Adrenal gland (tissue), 12 donors: Measurements from ENCODE around the gene RBM48. TPM values are rescaled to one million over a fixed set of nuclear protein-coding genes. Genes with fewer than 3 reads are reported as not detected.

Experiments used
- DNase-seq, 7 donors: peaks; one replicate each; pipeline ENCODE4 v3.0.0-alpha.2; 2019 to 2020
- H3K27ac ChIP-seq, 5 donors: fragments of 200-600 bp; sonication (generic) in 4 of 5; 1 replicate in 3 of 5; 2 replicates in 2 of 5; pipeline versions ENCODE4 v1.5.1 to v1.8.0; 2016 to 2020; ENCODE audit warnings: mild to moderate bottlenecking in 1 of 5
- H3K27me3 ChIP-seq: fragments of 200-600 bp; 2 replicates; pipeline ENCODE4 v1.8.0; 2021
- H3K36me3 ChIP-seq, 2 donors: fragments of 200-600 bp; replicated peaks in 1 of 2; 1 replicate in 1 of 2; 2 replicates in 1 of 2; pipeline versions ENCODE4 v1.5.1 to v1.8.0; 2018 to 2022
- H3K4me1 ChIP-seq, 2 donors: fragments of 200-600 bp; replicated peaks in 1 of 2; 1 replicate in 1 of 2; 2 replicates in 1 of 2; pipeline versions ENCODE4 v1.5.1 to v1.8.0; 2018 to 2021
- H3K4me3 ChIP-seq, 4 donors: fragments of 200-600 bp; sonication (generic) in 3 of 4; one replicate each; pipeline ENCODE4 v1.5.1; 2016 to 2018
- H3K9me3 ChIP-seq, 3 donors: fragments of 200-600 bp; sonication (generic) in 1 of 3; replicated peaks in 1 of 3; 1 replicate in 2 of 3; 2 replicates in 1 of 3; pipeline versions ENCODE4 v1.5.1 to v1.8.0; 2016 to 2021
- CTCF ChIP-seq, 6 experiments: fragments of 450-650 bp in 4 of 6; fragments of 200-600 bp in 2 of 6; sonication (generic) in 1 of 6; IDR thresholded peaks; 1 replicate in 5 of 6; 2 replicates in 1 of 6; pipeline versions ENCODE4 v1.5.1 to v1.8.0; 2016 to 2021; ENCODE audit warnings: antibody characterized with exemption in 6 of 6, mild to moderate bottlenecking in 2 of 6, moderate library complexity in 1 of 6
- POLR2A ChIP-seq, 2 donors: fragments of 450-650 bp; IDR thresholded peaks; one replicate each; pipeline ENCODE4 v1.6.1; 2017; ENCODE audit warnings: antibody characterized with exemption in 2 of 2, mild to moderate bottlenecking in 2 of 2, moderate library complexity in 1 of 2
- WGBS, 4 donors: extraction: QIAGEN DNeasy Blood & Tissue Kit in 2 of 4; methylation state at CpG; one replicate each; pipeline versions ENCODE4 v1.1.5 to v1.1.7; 2013 to 2017; 5-methylcytosine and 5-hydroxymethylcytosine counted together
- intact Hi-C, 2 donors: fragments of 100-400 bp; cut with DNase I; formaldehyde crosslinking; loops; one replicate each; pipeline versions ENCODE4 v1.14.1 to v1.15.0; 2022 to 2023
- polyA plus RNA-seq, 3 donors: library from polyadenylated mRNA; stranded (reverse); fragments of 200-250 nt in 2 of 3; fragments of 350-450 nt in 1 of 3; fragmentation: Illumina TruSeq in 1 of 3; extraction: RNeasy Lipid Tissue Mini Kit (QIAGEN cat#74804) in 1 of 3; gene quantifications; one replicate each; pipeline ENCODE4 v1.2.3, GENCODE V29; 2013 to 2014
- total RNA-seq, 9 donors: library from RNA; depleted of rRNA in 4 of 9; stranded (reverse); fragments of >200 nt in 4 of 9; fragments of 120-200 nt in 1 of 9; fragmentation: NEBNext Ultra II Directional in 1 of 9; extraction: Animal tissue kit (Norgen Biotek cat#: 25700) in 1 of 9; gene quantifications; one replicate each; pipeline versions ENCODE4 v1.1.0 to v1.2.4, GENCODE V29; 2013 to 2023
- donor health status: healthy with polysubstance abuse.
- donor health status: Bipolar disorder and iron deficiency.
- donor health status: DM: yes; HTN: yes; CAD: no.
- donor health status: DM: no; HTN: no; CAD: no.
- donor health status: DM: no; HTN: no; CAD: no.
- donor health status: DM: yes; HTN: yes; CAD: no.

Gene RBM48
- total and polyA plus RNA-seq, 12 donors, result 4.4 to 29.0 (median 11.3) TPM

GRCh38 chr7:92520024-92520423 is 8.6 kb upstream of the RBM48 start:
- TF ChIP-seq POLR2A (IDR thresholded peaks at IDR 0.05) (no peak), CTCF (IDR thresholded peaks at IDR 0.05) (no peak)
- intact Hi-C loops, result no loop called here
- WGBS, 4 donors, result 90 to 100% (median 95%) methylated on average over 1 of the region's 1 CpG
- no peak for DNase-seq
- Histone ChIP-seq H3K9me3 (no peaks in the 10 kb centered on the region), H3K27ac (no peak overlapping the region), H3K27me3 (no peaks in the 10 kb centered on the region), H3K4me1 (no peaks in the 10 kb centered on the region), H3K4me3 (no peak overlapping the region), H3K36me3 (peaks cover 0 to 12% of the 10 kb centered on the region in 2 donors)

DNA sequence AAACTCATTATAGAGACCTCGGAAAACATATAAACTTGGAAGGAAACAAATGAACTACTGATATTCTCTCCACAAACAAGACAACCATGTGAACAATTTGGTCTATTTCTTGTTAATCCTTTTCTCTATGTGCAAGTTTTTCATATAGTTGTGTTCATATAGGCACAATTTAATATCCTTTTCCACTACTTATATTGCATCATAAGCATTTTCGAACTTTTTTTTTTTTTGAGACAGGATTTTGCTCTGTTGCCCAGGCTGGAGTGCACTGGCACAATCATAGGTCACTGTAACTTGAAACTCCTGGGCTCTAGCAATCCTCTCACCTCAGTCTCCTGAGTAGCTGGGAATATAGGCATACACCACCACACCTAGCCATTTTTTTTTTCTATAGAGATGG is 5.5 kb upstream of the RBM48 start:
- intact Hi-C loops, result no loop called here
- peaks cover 12 to 14% of the 10 kb centered on the region in 2 donors for H3K4me1 ChIP-seq
- TF ChIP-seq POLR2A (IDR thresholded peaks at IDR 0.05), result no peak
- no peak for TF ChIP-seq CTCF (IDR thresholded peaks at IDR 0.05)
- DNase-seq, result no peak
- H3K9me3 ChIP-seq, result no peaks in the 10 kb centered on the region
- peaks cover 0 to 7% of the 10 kb centered on the region in 2 donors for H3K36me3 ChIP-seq
- 89 to 94% (median 92%) methylated on average over 2 of the region's 2 CpGs for WGBS, 4 donors
- no peak overlapping the region for H3K4me3 ChIP-seq
- H3K27ac ChIP-seq, result no peak overlapping the region
- H3K27me3 ChIP-seq, result no peaks in the 10 kb centered on the region

- Histone ChIP-seq H3K9me3 (no peaks in the 10 kb centered on the region), H3K27me3 (no peaks in the 10 kb centered on the region), H3K36me3 (peaks cover 0 to 22% of the 10 kb centered on the region in 2 donors), H3K4me1 (peaks cover 12 to 23% of the 10 kb centered on the region in 2 donors), H3K4me3 (peak overlapping the region; percentile 35 to 99 (median 72)), H3K27ac (peak overlapping the region; percentile 61 to 90 (median 81))
- TF ChIP-seq CTCF (IDR thresholded peaks at IDR 0.05) (peak in 4 of 6 experiments; percentile 22 to 37 (median 24)), POLR2A (IDR thresholded peaks at IDR 0.05) (peak in 1 of 2 donors; percentile 31)
- WGBS, 4 donors, result 0 to 1% (median 1%) methylated on average over 31 of the region's 31 CpGs
- peak; percentile 43 to 77 (median 61) for DNase-seq
- intact Hi-C loops, result no loop called here
Measured at GRCh38 chr7:92527300-92528187, 1.1 kb upstream of the RBM48 start.

DNA sequence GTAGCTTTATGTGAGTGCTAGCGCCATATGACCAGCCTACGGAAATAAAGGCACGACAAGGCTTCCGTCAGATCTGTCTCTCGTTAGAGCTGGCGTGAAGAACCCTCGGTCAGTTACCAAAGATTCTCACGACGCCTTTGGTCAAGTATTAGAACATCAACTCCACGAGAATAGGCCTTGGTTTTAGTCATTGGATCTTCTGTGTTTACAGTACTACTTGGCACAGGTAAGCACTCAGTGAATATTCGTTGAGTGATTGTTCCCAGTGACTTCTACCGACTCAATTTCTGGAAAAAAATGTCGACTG is 316 bp downstream of the RBM48 start:
- Histone ChIP-seq H3K9me3 (no peaks in the 10 kb centered on the region), H3K27me3 (no peaks in the 10 kb centered on the region), H3K4me3 (peak overlapping the region; percentile 25 to 84 (median 49)), H3K36me3 (peaks cover 0 to 35% of the 10 kb centered on the region in 2 donors), H3K27ac (peak overlapping the region in 4 of 5 donors; percentile 67 to 93 (median 83)), H3K4me1 (peaks cover 12 to 23% of the 10 kb centered on the region in 2 donors)
- no peak for DNase-seq
- intact Hi-C loops, result no loop called here
- 0 to 1% (median 0%) methylated on average over 10 to 13 of the region's 13 CpGs for WGBS, 4 donors
- TF ChIP-seq POLR2A (IDR thresholded peaks at IDR 0.05) (no peak), CTCF (IDR thresholded peaks at IDR 0.05) (no peak)
